KBM-7 (cell line): ENCODE data around the gene HDAC9.

Source experiments
- DNase-seq: peaks from one replicate; pipeline ENCODE4 v3.0.0-alpha.2; 2015
- in situ Hi-C: fragments of 300-500 bp; cut with MboI; formaldehyde crosslinking; loops from 2 replicates; pipeline ENCODE4 v1.14.3; 2020; ENCODE audit warnings: low sequenced_read_pairs, low pct_unique_long_range_greater_than_20kb, mixed read lengths

The HDAC9 gene

DNA sequence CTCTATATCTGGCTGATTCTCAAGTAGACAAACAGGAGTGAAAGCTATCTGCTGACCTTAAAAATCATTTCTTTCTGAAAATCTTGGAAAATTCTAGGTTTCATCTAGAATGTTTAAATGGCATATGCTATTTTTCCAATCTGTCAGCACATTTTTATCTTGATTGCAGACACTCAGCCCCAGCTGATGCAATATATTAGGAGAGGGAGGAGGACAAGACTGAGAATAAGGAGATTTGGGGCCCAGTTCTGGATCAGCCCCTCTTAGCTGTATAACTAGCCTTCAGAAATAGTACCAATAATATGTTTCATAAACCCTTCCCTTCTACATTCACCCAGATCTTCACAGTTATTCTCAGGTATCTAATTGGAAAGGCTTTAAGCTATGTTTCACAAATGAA, 131.2 kb downstream of the HDAC9 start:
- no peak for DNase-seq
- in situ Hi-C loops = no loop called here

DNA sequence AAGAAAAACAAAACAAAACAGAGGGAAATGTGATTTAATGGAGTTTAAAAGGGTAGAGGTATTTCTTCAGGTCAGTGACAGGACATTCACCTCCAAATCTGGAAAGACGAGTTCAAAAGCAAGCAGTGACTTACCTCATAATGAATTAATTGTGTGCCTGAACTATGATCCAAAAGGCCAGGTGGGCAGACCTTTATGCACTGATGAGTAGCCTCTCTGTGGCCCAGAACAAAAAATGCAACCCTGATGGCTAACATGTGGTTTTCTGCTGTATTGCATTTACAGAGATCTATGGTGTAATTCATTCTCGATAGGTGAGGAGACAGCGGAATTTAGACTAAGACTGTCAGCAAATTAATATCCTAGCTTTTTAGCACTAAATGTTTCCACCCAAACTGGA, 142.0 kb downstream of the HDAC9 start:
- no peak for DNase-seq
- in situ Hi-C loops = no loop called here

DNA sequence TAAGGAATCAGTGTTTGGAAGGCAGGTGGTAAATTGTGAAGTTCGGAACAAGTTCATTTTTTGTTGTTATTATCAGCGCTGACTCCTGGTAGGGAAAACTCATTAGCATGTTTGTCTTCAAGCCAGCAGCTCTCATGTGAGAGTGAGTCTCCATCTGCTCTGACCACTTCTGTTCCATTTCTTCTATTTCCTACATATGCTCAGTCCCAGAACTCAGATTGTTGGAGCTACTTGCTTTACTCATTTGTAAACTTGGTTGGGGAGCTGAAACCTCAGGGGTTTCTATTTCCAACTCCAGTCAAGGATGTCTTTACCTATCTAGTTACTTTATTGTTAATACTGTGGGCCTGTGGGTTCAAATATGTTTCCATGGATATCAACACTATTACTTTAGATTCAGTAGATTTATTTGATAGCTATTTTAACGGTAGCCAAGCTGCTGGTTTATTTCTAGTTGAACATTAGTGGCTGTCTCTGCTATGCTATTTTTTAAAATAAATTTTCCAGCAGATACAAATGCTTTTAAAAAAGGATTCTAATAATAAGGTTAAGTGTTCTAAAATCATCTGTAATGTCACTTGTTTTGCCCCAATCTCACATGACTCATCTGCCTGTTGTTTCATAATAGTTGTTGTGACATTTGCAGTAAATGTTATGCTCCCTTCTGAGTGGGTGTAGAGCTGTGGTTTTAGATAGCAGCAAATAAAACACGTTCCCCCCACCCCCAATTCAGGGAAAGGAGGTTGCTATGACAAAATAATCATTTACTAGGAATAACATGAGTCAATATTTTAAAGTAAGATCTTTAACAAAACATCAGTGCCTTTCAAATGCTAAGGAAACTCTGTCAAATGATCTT, 143.3 kb downstream of the HDAC9 start:
- in situ Hi-C loops = no loop called here
- DNase-seq = no peak

DNA sequence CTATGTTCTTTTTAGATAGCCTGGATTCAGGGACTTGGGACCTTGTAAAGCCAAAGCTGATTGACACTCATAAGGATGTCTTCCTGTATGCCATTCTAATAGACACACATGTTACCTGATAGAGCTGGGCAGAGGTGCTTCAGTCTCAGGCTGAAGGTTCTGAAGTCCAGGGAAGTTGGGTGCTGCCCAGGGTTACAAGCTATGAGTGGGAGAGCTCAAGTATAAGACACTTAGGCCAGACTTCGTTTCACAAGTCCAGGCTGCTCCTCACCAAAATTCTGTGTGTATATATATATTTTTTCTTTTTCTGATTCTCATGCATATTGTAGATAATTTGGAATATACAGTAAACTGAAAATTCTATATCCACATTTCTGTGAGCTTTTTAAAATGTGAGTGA, 144.2 kb downstream of the HDAC9 start:
- no peak for DNase-seq
- in situ Hi-C loops = no loop called here

DNA sequence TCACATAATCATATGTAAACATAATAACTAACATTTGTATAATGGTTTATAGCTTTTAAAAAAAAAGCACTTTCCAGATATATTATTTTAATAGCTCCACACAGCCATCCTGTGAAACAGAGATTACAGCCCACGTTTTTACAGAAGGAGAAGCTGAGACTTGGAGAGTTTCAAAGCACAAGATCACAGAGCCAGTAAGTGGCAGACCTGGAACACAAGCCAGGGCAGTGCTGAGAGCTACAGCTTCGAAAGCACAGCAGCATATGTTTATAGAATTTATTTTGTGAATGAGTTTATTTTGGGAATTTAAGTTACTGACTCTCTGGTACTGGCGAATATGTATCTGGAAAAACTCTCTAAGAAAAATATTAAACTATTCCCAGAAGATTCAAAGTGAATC, 149.4 kb downstream of the HDAC9 start:
- in situ Hi-C loops = no loop called here
- no peak for DNase-seq

DNA sequence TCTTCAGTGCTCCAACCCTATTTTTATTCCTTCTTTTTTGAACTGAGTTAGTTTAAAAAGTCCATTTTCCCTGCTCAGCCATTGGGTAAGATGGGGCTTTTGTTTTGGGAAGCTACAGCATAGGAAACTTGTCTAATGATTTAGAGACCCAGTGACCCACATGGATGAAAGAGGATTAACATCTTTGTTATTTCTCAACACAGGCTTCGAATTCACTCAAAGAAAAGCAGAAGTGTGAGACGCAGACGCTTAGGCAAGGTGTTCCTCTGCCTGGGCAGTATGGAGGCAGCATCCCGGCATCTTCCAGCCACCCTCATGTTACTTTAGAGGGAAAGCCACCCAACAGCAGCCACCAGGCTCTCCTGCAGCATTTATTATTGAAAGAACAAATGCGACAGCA, 152.0 kb downstream of the HDAC9 start:
- no peak for DNase-seq
- in situ Hi-C loops = no loop called here

DNA sequence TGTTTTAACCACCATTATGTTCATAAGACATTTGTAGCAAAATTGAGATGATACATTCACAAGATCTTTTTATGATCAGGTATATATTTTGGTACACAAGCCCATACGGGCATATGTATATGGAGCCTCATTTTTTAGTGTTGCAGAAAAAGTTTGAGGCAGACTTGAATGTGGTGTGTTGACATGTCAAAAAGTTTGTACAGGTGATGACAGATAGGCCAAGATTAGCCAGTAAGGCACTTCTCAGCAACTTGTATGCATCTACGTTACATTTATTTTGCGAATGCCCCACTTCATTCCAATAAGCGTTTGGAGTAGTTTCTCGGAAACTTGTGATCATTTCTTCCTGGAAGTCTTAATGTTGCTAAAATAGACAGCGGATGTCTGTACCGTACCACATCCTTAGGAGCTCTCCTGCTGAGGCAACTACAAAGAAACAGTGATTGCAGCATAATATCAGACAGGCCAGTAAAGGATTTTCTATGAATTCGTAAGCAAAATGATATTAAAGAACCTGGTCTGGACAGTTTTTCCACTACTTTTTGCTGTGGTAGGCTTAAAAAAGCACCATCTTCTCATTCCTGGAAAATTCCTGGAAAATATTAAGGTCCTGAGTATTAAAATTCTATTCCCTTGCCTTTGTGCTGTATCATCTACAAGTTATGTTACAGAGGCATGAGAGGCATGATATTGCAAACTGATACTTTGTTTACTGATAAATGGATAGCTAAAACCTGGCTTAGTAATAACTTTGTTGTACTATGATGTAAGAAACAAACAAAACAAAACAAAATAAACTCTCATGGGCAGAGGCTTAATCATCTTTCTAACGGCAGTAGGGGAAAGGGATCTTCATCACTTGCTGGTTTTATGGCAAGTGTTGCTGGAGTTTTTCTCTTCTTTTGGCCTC, 153.6 kb downstream of the HDAC9 start:
- DNase-seq = no peak
- in situ Hi-C loops = no loop called here

DNA sequence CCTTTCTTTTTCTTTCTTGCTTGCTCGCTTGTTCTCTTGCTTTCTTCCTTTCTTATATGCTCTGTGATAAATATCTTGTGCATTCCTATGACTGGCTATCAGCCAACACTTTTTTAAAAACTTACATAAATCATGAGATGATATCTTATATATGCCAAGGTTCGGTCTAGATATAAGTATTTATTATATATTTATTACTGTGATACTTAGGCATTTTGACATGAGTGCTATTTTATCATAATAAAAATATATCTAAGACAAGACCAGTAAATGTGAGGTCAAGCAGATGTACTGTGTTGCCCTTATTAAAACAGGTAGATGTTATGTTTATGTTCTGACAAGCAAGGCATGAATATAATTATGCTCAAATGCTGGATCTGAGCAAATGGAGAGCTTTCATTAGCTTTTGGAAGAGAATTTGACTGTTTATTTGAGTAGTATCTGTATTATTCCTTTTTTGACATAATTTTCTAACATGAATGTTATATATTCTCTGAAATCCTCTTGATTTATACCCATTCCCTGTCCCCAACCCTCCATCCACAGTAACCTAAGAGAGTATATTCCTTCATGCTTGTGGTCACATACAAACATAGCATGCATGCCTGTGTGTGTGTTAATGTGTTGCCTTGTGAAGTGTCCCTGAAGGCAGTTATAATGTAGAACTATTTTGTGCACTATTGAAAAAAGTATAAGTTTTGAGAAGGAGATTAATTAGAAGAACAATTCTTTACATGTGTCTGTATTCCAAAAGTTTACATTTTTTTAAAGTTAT, 158.0 kb downstream of the HDAC9 start:
- in situ Hi-C loops = no loop called here
- no peak for DNase-seq

DNA sequence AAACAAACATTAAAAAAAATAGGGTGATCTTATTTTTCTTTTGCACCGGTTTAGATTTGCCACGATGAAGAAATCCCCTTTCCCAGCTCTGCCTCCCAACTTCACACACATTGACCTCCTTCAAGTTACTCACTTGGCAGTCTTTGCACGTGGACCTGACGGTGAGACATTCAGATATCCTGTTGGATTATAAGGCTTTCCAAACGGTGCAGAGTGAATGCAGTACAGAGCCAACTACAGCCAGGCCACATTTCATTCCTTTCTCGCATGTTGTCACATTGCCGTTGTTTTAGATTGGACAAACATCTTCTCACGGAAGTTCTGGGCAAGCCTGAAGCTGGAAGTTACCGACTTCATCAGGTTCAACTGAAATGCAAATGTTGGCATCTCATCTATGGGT, 159.2 kb downstream of the HDAC9 start:
- in situ Hi-C loops = no loop called here
- DNase-seq = no peak

DNA sequence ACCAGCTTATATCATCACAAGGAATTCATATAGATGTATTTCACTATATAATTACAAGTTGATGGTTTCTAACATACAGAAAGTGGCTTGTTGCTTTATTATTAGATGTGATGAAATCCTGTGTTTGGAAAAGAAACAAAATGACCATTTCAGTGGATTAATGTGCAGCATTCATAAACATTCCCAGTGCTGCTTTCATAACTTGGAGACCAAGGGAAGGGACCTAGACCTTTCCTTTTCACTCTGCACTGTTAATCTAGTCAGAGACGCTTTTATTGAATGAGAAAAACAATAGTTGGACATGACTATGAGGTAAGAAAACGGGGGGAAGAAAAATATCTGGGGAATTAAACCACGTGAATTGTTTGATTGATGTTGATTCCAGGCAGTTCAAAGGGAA, 160.0 kb downstream of the HDAC9 start:
- in situ Hi-C loops = no loop called here

DNA sequence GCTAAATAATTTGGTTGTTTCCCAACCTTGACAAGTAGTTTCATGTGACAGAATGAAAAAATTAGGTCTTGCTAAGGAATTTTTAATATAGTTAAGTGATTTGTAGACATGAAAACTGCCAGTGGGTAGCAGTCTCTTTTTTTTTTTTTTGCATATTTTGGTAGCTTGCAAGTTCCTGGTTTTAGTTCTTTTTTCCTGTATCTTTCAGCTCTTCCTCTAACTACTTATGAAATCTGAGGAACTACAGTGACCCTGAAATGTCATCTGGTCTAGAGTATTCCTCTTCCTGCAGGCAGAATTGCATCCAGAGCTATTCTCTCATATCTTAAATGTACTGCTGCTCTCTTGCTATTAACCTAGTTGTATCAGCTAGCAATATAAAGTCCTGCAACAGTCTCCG, 160.4 kb downstream of the HDAC9 start:
- no peak for DNase-seq
- in situ Hi-C loops = no loop called here

More for the DNA sequence above, 160.0 kb downstream of the HDAC9 start:
- DNase-seq = no peak

DNA sequence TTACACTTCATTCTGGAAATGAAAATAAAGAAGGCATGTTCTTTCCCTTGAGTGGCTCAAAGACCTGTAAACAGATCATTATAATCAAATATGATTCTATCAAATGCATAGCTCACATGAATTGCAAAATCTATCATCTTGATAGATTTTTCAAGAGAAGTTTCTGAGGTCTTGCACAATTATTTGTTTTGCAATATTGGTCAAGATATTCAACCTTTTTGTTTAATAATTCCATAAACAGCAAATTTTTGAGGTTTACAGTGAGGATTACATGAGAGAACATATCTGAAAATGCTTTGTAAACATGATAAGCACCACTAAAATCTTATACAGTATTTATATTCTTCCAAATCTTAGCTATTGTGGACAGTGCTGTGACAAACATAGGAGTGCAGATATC, 160.8 kb downstream of the HDAC9 start:
- in situ Hi-C loops = no loop called here
- DNase-seq = no peak

DNA sequence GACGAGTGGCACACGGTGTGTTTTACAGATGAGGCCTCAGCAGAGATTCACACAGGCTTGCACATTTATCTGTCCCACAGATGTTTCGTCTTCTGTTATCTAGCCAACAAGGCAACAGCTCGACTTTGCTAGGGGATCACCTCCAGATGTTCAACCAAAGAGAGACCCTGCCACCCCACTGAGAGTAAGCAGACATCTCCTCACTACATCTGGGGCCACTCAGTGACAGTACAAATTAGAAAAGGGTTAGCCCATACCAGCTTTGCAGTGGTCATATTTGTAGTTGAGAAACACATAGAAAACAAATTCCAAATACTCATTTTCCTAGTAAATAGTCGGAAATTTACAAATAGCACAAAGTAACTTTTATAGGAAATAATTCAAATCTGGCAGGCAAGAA, 164.2 kb downstream of the HDAC9 start:
- in situ Hi-C loops = no loop called here
- no peak for DNase-seq

DNA sequence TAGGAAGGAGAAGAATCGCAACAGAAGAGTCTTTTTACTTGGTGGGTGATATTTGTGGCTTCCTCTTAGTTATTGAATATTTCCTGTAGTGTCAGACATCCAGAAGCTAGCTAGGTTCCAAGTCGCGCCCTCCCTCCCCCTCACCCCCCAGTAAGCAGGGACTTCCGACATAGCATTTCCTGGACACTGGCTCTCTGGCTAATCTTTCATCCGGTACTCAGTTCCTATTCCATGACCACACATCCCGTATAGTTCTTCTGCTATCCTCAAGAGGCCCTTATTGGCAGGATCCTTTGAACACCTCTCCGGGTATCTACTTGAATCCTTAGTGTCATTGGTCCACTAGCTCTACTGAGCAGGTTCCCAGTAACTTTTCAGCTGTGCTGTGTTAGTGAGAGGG, 167.8 kb downstream of the HDAC9 start:
- in situ Hi-C loops = no loop called here
- DNase-seq = peak; percentile 19

DNA sequence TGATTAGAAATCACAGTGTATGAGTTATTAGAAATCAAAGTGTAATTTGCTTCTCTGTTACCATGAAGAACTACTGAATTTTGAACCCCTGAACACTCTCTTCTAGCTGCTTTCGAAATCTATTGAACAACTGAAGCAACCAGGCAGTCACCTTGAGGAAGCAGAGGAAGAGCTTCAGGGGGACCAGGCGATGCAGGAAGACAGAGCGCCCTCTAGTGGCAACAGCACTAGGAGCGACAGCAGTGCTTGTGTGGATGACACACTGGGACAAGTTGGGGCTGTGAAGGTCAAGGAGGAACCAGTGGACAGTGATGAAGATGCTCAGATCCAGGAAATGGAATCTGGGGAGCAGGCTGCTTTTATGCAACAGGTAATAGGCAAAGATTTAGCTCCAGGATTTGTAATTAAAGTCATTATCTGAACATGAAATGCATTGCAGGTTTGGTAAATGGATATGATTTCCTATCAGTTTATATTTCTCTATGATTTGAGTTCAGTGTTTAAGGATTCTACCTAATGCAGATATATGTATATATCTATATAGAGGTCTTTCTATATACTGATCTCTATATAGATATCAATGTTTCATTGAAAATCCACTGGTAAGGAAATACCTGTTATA, 170.7 kb downstream of the HDAC9 start:
- in situ Hi-C loops = no loop called here
- peak; percentile 73 for DNase-seq

DNA sequence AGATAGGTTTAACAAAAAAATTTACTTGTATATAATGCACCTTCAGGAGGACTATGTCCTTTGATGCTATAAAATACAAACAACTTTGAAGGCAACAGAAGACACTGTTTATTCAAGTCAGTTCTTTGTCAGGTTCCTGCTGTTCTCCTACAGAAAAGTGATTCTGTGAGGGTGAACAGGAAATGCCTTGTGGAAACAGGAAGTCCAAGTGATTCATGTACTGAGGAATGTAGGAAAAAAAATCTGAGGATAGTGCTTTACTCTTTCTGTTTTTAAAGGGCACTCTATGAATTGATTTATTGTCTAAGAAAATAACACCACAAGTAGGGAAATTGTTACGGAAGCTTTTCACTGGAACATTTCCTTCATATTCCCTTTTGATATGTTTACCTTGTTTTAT, 171.9 kb downstream of the HDAC9 start:
- in situ Hi-C loops = no loop called here
- DNase-seq = peak; percentile 5

DNA sequence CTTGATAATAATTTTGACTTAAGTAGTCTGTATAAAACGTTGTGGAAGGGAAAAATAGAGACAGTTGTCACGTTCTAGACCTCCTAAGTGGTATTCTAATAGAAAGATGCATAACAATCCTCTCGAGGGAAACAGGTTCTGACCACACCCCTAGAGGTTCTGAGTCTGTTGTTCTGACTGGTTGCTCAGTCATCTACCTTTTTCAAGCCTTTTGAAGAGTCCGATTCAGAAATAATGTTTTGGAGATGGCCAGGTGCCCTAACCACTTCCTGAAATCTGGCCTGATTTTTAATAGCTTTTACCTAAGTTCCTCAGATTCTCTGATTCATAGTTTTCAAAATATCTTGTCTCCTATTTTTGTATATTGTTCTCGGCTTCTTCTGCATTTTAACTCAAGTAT, 175.6 kb downstream of the HDAC9 start:
- in situ Hi-C loops = no loop called here
- no peak for DNase-seq

DNA sequence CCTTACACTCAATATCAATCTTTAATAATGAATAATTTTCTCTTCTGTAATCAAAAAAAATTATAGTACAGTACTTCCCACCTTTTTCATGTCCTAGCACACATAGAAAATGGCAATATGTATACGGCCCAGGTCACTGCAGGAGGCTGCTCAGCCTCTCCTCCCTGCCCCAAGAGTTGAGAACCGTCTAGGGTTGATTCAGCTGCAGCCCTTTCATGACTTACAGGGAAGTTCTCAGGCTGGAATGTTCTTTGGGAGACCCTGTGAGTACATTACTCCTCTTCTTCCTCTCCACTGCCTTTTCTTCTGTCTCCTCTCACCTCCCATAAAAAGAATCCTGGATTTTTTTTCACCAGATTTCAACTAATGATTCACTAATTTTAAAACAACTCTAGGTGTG, 180.0 kb downstream of the HDAC9 start:
- in situ Hi-C loops = no loop called here
- no peak for DNase-seq

DNA sequence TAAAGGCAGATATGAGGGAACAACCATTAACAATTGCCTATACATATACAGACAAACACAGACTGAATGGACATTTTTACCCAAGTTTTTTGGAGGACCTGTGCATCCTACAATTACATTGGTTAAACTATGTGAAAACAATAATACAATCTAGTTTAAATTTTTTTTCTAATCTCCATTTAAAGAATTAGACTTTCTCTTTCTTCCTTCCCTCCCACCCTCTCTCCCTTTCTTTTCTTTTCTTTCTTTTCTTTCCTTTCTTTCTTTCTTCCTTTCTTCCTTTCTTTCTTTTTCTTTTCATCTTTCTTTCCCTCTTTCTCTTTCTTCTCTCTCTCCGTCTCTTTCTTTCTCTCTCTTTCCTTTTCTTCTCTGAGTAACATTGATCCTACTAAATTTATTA, 183.7 kb downstream of the HDAC9 start:
- in situ Hi-C loops = no loop called here

More for the DNA sequence above, 183.7 kb downstream of the HDAC9 start:
- no peak for DNase-seq
